Activated CD4-positive, alpha-beta T cell treated with anti-CD3 and anti-CD28 coated beads, Interleukin-2, amount 50 U/mL, for 16 hours (primary cell): ENCODE data around the gene ACYP1.
A peak's percentile ranks its signal among the peaks of the same experiment; 100 is the strongest.

Experiments
- DNase-seq: peaks from one replicate; pipeline ENCODE4 v3.0.0-alpha.2; 2020

ACYP1 gene

GRCh38 chr14:75063491-75064204, at the start of gene ACYP1:
Gene ACYP1 (minus strand): TSS chr14:75064024. CDS start chr14:75063553, 471 bp downstream.
- peak; percentile 96 for DNase-seq

GRCh38 chr14:75109877-75110276, 46.1 kb upstream of the ACYP1 start:
- DNase-seq, result no peak

DNA sequence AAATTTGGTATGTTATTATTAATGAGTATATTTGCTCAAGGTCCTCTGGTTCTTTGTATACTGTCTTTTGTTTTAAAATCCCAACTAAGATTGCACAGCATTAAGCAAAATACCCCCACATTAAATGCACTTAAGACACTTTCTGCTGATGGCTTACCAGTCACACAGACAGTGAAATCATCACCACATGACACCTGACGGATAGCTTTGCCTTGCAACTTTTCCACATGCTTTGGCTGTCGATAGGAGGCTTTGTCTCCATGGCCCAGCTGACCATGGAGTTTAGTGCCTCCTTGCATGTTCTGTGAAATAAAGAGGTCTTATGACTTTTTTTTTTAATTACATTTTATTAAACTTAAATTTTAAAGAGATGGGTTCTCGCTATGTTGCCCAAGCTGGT, 43.4 kb upstream of the ACYP1 start:
- DNase-seq, result no peak

GRCh38 chr14:75101491-75101890, 37.7 kb upstream of the ACYP1 start:
- no peak for DNase-seq

GRCh38 chr14:75098682-75099081, 34.9 kb upstream of the ACYP1 start:
- no peak for DNase-seq

DNA sequence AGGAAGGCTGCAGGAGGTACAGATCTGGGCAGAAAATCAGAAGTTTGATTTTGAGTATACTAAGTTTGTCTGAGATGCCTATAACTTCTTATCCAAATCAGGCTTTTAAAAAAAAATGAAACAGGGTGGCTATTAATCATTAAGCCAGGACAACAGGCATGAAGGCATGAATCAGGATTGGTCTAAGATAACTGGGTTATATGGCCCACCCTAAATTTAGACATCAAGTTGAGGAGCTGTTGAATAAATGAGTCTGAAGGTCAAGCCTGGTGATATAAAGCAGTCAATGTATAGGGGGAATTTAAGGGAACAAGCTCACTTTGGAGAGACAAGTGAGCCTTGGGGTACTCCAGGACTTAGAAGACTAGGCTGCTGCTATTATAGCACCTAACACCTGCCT, 34.4 kb upstream of the ACYP1 start:
- DNase-seq, result no peak

GRCh38 chr14:75096959-75097358, 33.1 kb upstream of the ACYP1 start:
- DNase-seq, result no peak

GRCh38 chr14:75095690-75096089, 31.9 kb upstream of the ACYP1 start:
- DNase-seq, result no peak

DNA sequence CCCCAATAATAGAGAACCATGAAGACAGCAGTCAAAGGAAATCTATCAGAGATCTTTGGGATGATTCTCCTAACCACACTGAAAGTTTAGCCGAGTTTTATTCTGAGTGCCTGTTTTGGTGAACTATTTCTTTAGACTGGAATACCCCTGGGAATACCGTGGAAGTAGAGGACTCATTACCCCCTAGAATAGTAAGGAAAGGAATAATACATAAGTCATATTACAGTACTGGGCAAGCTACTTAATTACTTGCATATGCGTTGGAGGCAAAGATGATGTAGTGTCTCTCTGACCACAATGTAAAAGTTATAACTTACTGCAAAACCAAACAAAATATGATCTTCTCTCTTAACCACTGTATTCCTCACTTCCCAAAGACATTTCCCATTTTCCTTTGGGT, 31.1 kb upstream of the ACYP1 start:
- DNase-seq, result no peak

- no peak for DNase-seq
Measured at GRCh38 chr14:75092698-75093097, 28.9 kb upstream of the ACYP1 start.

GRCh38 chr14:75091251-75091650, 27.4 kb upstream of the ACYP1 start:
- DNase-seq, result no peak

DNA sequence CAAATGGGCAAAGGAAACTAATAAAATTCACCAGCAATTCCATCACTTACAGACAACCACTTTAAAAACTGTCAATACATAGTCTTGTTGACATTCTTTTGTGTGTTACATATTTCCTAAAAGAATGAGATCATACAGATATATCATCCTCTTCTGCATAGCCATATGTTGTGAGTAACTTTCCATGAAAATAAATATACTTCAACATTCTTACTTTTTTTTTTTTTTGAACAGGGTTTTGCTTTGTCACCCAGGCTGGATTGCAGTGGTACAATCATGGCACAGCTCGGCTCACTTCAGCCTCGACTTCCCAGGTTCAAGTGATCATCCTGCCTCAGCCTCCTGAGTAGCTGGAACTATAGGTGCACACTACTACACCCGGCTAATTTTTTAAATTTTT, 26.5 kb upstream of the ACYP1 start:
- no peak for DNase-seq

- peak; percentile 39 for DNase-seq
Measured at GRCh38 chr14:75088566-75089373, 24.9 kb upstream of the ACYP1 start.

GRCh38 chr14:75088153-75088552, 24.3 kb upstream of the ACYP1 start:
- DNase-seq, result no peak

GRCh38 chr14:75084513-75084912, 20.7 kb upstream of the ACYP1 start:
- no peak for DNase-seq

GRCh38 chr14:75083271-75083670, 19.4 kb upstream of the ACYP1 start:
- DNase-seq, result no peak

DNA sequence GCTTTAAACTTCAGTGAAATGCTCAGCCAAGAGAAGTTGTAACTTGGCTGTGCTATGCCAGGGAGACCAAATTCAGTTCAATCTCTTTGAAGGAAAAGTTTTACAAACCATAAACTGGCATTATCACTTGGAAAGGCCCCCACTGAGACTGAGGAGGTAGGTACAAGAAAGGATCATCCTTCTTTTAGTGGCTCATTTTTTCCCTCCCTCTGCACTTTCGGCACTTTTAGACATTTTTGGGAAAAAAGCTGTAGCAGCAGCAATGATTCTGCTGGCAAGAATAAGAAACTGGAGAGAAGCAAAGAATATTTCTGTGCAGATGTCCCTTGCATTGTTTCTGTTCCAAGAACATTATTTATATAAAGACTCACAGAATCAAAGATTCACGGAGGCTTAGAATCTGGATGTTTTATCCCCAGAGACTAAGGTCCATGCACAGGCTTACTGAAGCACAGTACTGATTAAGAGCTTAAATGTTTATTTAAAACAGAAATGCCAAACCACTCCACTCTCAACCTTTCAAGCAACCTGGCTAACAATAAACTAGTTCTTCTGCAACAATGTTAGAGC, 17.9 kb upstream of the ACYP1 start:
- DNase-seq, result no peak

DNA sequence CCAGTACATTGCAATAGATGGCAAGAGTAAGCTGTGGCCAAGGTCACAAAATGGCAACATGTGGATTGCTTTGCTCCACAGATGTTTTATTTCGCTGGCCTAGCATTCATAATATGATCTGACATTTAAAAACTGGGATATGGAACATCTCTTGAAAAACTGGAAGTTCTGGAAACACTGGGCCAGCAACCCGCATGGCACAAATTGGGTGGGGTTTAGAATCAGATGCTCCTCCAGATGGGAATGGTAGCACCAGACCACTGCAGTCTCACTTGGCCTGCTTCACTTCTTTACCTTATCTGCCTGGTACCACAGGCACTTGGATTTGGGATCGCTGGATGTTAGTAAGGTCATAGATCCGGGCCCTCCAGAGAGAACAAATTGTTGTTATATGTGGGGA, 15.7 kb upstream of the ACYP1 start:
- DNase-seq, result no peak

GRCh38 chr14:75077794-75078193, 14.0 kb upstream of the ACYP1 start:
- DNase-seq, result no peak

- no peak for DNase-seq
Measured at GRCh38 chr14:75070383-75070782, 6.6 kb upstream of the ACYP1 start.

GRCh38 chr14:75069811-75070145, 6.0 kb upstream of the ACYP1 start:
- no peak for DNase-seq

GRCh38 chr14:75069121-75069810, 5.4 kb upstream of the ACYP1 start, which contains the start of gene ZC2HC1C:
Gene ZC2HC1C (plus strand): TSS chr14:75069641. CDS start chr14:75070574, 933 bp downstream.
- peak; percentile 81 for DNase-seq
